H1 (cell line): ENCODE measurements around the gene RBM41. TPM values are rescaled to one million over a fixed set of nuclear protein-coding genes. Genes with fewer than 3 reads are reported as not detected.

Experiments
- CTCF ChIA-PET: fragments of 300-600 bp; sonication (Branson Sonifier 250); formaldehyde crosslinking; loops from one replicate; lab custom pipeline; 2021; ENCODE audit not compliant: partially characterized antibody; lab: Charles Lee
- POLR2A ChIA-PET: fragments of 300-600 bp; sonication (Branson Sonifier 250); formaldehyde crosslinking; loops from one replicate; lab custom pipeline; 2021; ENCODE audit warnings: inconsistent platforms; ENCODE audit not compliant: partially characterized antibody; lab: Charles Lee
- DNase-seq, 2 experiments: peaks; one replicate each; pipeline versions ENCODE4 v3.0.0 to v3.0.0-alpha.2; 2010 to 2022; ENCODE audit warnings: low spot score in 2 of 2, low read depth in 1 of 2, mixed read lengths in 1 of 2
- FAIRE-seq: peaks from 2 replicates; lab custom pipeline; 2011; peaks lifted over from hg19 to GRCh38; lab: Jason Lieb, UNC
- H2AFZ ChIP-seq: 2 replicates; pipeline ENCODE4 v1.8.1; 2012; ENCODE audit warnings: low read length, inconsistent platforms
- H2AK5ac ChIP-seq: 2 replicates; pipeline ENCODE4 v1.6.1; 2013; ENCODE audit warnings: low read depth, low read length
- H2BK120ac ChIP-seq: replicated peaks from 2 replicates; pipeline ENCODE3; 2013; ENCODE audit warnings: low read depth, low read length, inconsistent platforms
- H2BK12ac ChIP-seq: 2 replicates; pipeline ENCODE4 v1.6.1; 2013; ENCODE audit warnings: low read depth, low read length
- H2BK15ac ChIP-seq: 2 replicates; pipeline ENCODE4 v1.6.1; 2013; ENCODE audit warnings: low read length
- H2BK20ac ChIP-seq: 2 replicates; pipeline ENCODE4 v1.6.1; 2013; ENCODE audit warnings: low read length
- H2BK5ac ChIP-seq: 2 replicates; pipeline ENCODE4 v1.6.1; 2013; ENCODE audit warnings: low read depth, low read length
- H3K14ac ChIP-seq: 2 replicates; pipeline ENCODE4 v1.6.1; 2013; ENCODE audit warnings: inconsistent platforms; ENCODE audit not compliant: insufficient read length
- H3K18ac ChIP-seq: 2 replicates; pipeline ENCODE4 v1.6.1; 2013; ENCODE audit warnings: low read length; ENCODE audit errors: extremely low read depth
- H3K23ac ChIP-seq: 2 replicates; pipeline ENCODE4 v1.6.1; 2013; ENCODE audit warnings: inconsistent platforms; ENCODE audit not compliant: insufficient read length
- H3K23me2 ChIP-seq: 2 replicates; pipeline ENCODE4 v1.6.1; 2013; ENCODE audit warnings: low read depth, low read length
- H3K27ac ChIP-seq: 2 replicates; pipeline ENCODE4 v1.6.1; 2011; ENCODE audit warnings: low read depth, low read length, inconsistent platforms
- H3K27me3 ChIP-seq, 4 experiments: replicated peaks in 1 of 4; 1 replicate in 1 of 4; 2 replicates in 3 of 4; pipeline versions ENCODE4 v1.6.1 to v1.8.1; 2011 to 2013; ENCODE audit warnings: low read length in 3 of 4, mild to moderate bottlenecking in 3 of 4, inconsistent platforms in 2 of 4, mixed read lengths in 2 of 4, moderate library complexity in 1 of 4; ENCODE audit not compliant: control insufficient read depth in 3 of 4, insufficient read depth in 3 of 4; ENCODE audit errors: extremely low read depth in 1 of 4
- H3K36me3 ChIP-seq, 4 experiments: 2 replicates each; pipeline versions ENCODE4 v1.6.1 to v1.8.1; 2011 to 2013; ENCODE audit warnings: mild to moderate bottlenecking in 4 of 4, low read length in 3 of 4, moderate library complexity in 2 of 4, control low read depth in 1 of 4, inconsistent platforms in 1 of 4; ENCODE audit not compliant: insufficient read depth in 4 of 4, control insufficient read depth in 2 of 4
- H3K4ac ChIP-seq: replicated peaks from 2 replicates; pipeline ENCODE3; 2013; ENCODE audit warnings: low read length, low read depth, mixed read lengths, inconsistent platforms; ENCODE audit not compliant: insufficient read length
- H3K4me1 ChIP-seq, 4 experiments: replicated peaks in 1 of 4; 1 replicate in 1 of 4; 2 replicates in 3 of 4; pipeline versions ENCODE4 v1.6.1 to v1.8.1; 2011 to 2013; ENCODE audit warnings: low read length in 3 of 4, inconsistent platforms in 2 of 4, mixed read lengths in 1 of 4; ENCODE audit not compliant: insufficient read depth in 4 of 4, control insufficient read depth in 3 of 4
- H3K4me2 ChIP-seq, 2 experiments: 2 replicates each; pipeline versions ENCODE4 v1.6.1 to v1.8.1; 2011 to 2013; ENCODE audit warnings: low read depth in 2 of 2, low read length in 2 of 2, control low read depth in 1 of 2, inconsistent platforms in 1 of 2, mild to moderate bottlenecking in 1 of 2; ENCODE audit not compliant: insufficient read depth in 1 of 2
- H3K4me3 ChIP-seq, 4 experiments: fragments of 200-600, 300-600 bp in 1 of 4; sonication (generic), shearing (Covaris generic), sonication (Bioruptor Twin) in 1 of 4; 2 replicates each; pipeline versions ENCODE4 v1.5.1 to v1.8.1; 2011 to 2016; ENCODE audit warnings: low read length in 4 of 4, low read depth in 3 of 4, control low read depth in 2 of 4, inconsistent platforms in 2 of 4, mild to moderate bottlenecking in 2 of 4, mixed read lengths in 1 of 4, moderate library complexity in 1 of 4; ENCODE audit not compliant: insufficient read depth in 2 of 4; ENCODE audit errors: extremely low read depth in 1 of 4
- H3K56ac ChIP-seq: replicated peaks from 2 replicates; pipeline ENCODE3; 2013; ENCODE audit warnings: low read depth, mild to moderate bottlenecking, mixed read lengths, low read length, inconsistent platforms; ENCODE audit not compliant: insufficient read length
- H3K79me1 ChIP-seq: 2 replicates; pipeline ENCODE4 v1.6.1; 2013; ENCODE audit warnings: low read depth, low read length, control low read depth
- H3K79me2 ChIP-seq, 2 experiments: 2 replicates each; pipeline versions ENCODE4 v1.6.1 to v1.8.1; 2012 to 2013; ENCODE audit warnings: low read length in 2 of 2, mild to moderate bottlenecking in 2 of 2, inconsistent platforms in 1 of 2; ENCODE audit not compliant: insufficient read depth in 2 of 2, control insufficient read depth in 1 of 2
- H3K9ac ChIP-seq, 4 experiments: replicated peaks in 1 of 4; 1 replicate in 1 of 4; 2 replicates in 3 of 4; pipeline versions ENCODE4 v1.6.1 to v1.8.1; 2011 to 2013; ENCODE audit warnings: low read depth in 3 of 4, low read length in 3 of 4, control low read depth in 2 of 4, mild to moderate bottlenecking in 2 of 4, moderate library complexity in 2 of 4, inconsistent platforms in 1 of 4; ENCODE audit errors: extremely low read depth in 1 of 4
- H3K9me3 ChIP-seq, 2 experiments: 2 replicates each; pipeline versions ENCODE4 v1.6.1 to v1.8.1; 2012 to 2013; ENCODE audit warnings: mild to moderate bottlenecking in 2 of 2, moderate library complexity in 2 of 2, control low read depth in 1 of 2, inconsistent platforms in 1 of 2, low read depth in 1 of 2, low read length in 1 of 2, mixed read lengths in 1 of 2; ENCODE audit not compliant: insufficient read depth in 2 of 2
- H4K20me1 ChIP-seq, 2 experiments: replicated peaks in 1 of 2; 2 replicates each; pipeline versions ENCODE3 to v1.8.1; 2011 to 2013; ENCODE audit warnings: inconsistent platforms in 2 of 2, low read length in 2 of 2, mild to moderate bottlenecking in 1 of 2; ENCODE audit not compliant: insufficient read depth in 2 of 2, control insufficient read depth in 1 of 2
- H4K5ac ChIP-seq: 2 replicates; pipeline ENCODE4 v1.6.1; 2013; ENCODE audit warnings: low read length, low read depth, mixed read lengths, inconsistent platforms; ENCODE audit not compliant: insufficient read length
- H4K8ac ChIP-seq: 2 replicates; pipeline ENCODE4 v1.8.0; 2013; ENCODE audit warnings: mild to moderate bottlenecking, moderate library complexity, low read length, inconsistent platforms; ENCODE audit not compliant: insufficient read depth; ENCODE audit errors: extremely low read depth
- H4K91ac ChIP-seq: replicated peaks from 2 replicates; pipeline ENCODE3; 2013; ENCODE audit warnings: low read length, mixed read lengths, inconsistent platforms; ENCODE audit not compliant: insufficient read length
- BRCA1 ChIP-seq: IDR thresholded peaks from 2 replicates; pipeline ENCODE4 v1.6.1; 2012; ENCODE audit warnings: low read depth, low read length, improper control_type of control experiment
- ZNF274 ChIP-seq: IDR thresholded peaks from 2 replicates; pipeline ENCODE4 v1.7.0; 2012; ENCODE audit warnings: low read length, borderline replicate concordance; ENCODE audit errors: extremely low read depth
- WGBS, 2 experiments: shearing (Covaris generic) in 1 of 2; methylation state at CpG; one replicate each; pipeline versions ENCODE4 v1.1.6 to v1.1.7; 2013 to 2015; ENCODE audit warnings: low lambda C conversion rate in 2 of 2, mixed read lengths in 2 of 2, inconsistent platforms in 1 of 2, low coverage in 1 of 2, missing lambda C conversion rate in 1 of 2; ENCODE audit not compliant: insufficient replicate concordance in 2 of 2, insufficient coverage in 1 of 2, insufficient read length in 1 of 2; ENCODE audit errors: extremely low coverage in 1 of 2, missing lambda C conversion rate in 1 of 2; 5-methylcytosine and 5-hydroxymethylcytosine counted together
- polyA plus RNA-seq, 7 experiments: library from polyadenylated mRNA; depleted of rRNA in 3 of 7; stranded (reverse) in 5 of 7; unstranded in 2 of 7; fragments of >200 nt in 5 of 7; fragments of 200-250 nt in 2 of 7; gene quantifications; 1 replicate in 5 of 7; 2 replicates in 1 of 7; 4 replicates in 1 of 7; pipeline versions ENCODE4 v1.2.1 to v1.2.3, GENCODE V29; 2011 to 2013; ENCODE audit warnings: missing spikeins in 2 of 7, mixed read lengths in 2 of 7
- total RNA-seq: library from RNA; stranded (reverse); fragmentation: NEBNext Ultra II Directional; extraction: Animal tissue kit (Norgen Biotek cat#: 25700); gene quantifications from 2 replicates; pipeline ENCODE4 v1.2.1, GENCODE V29; 2021

RBM41 gene
- total and polyA plus RNA-seq, 2 of the 8 experiments (the other 6 are each of a cell fraction or from before 2014, with no cell fraction given) = 2.6 to 26.4 TPM

DNA sequence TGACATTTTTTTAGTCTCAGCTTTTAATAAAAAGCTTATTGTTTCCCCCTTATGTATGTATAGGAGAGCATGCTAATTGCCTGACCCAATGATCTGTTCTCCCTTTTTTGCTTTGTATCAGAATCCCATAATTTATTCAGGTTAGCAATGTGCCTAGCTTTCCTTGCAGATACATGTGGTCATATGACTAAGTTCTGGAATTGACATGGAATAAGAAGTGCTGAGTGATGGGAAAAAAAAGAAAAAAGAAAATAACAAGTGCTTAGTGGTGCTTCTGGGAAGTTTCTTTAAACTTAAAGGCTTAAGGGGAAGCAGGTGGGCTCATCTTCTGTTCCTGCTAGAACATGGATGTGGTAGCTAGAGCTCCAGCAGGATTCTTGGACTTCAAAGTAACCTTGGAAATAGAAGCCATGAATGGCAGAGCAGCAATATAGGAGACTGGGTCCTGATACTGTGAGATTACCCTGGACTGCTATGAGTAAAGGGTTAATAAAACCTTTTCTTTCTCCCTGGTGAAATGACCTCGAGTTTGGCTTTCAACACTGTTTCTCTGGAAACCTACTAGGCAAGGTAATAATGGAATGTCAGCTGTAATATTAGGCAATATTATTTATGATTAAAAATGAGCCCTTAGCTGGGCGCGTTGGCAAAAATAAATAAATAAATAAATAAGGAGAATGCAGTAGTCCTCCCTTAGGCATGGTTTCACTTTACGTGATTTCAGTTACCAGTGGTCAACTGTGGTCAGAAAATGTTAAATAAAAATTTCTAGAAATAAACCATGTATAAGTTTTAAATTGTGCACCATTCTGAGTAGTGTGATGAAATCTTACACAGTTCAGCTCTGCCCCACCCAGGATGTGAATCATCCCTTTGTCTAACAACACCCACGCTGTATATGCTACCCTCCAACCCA, 16.7 kb upstream of the RBM41 start:
- no peak overlapping the region for H2BK15ac ChIP-seq
- H2BK5ac ChIP-seq = no peak overlapping the region
- H3K27ac ChIP-seq = no peak overlapping the region
- no peak overlapping the region for H3K18ac ChIP-seq
- no peak overlapping the region for H2AK5ac ChIP-seq
- DNase-seq (no peak), FAIRE-seq (no peak)
- no peak overlapping the region for H2BK120ac ChIP-seq
- no peak overlapping the region for H2AFZ ChIP-seq
- no peaks in the 10 kb centered on the region for H3K79me2 ChIP-seq
- no peak overlapping the region for H3K14ac ChIP-seq
- no peak overlapping the region for H4K8ac ChIP-seq
- H3K79me1 ChIP-seq = no peaks in the 10 kb centered on the region
- no peak for TF ChIP-seq ZNF274
- TF ChIP-seq BRCA1 = no peak
- H3K9me3 ChIP-seq = no peaks in the 10 kb centered on the region
- H3K27me3 ChIP-seq = no peaks in the 10 kb centered on the region
- ChIA-PET POLR2A (no interaction called here), CTCF (no interaction called here)
- H4K20me1 ChIP-seq = no peaks in the 10 kb centered on the region
- no peak overlapping the region for H3K56ac ChIP-seq
- no peak overlapping the region for H2BK12ac ChIP-seq
- no peaks in the 10 kb centered on the region for H3K36me3 ChIP-seq
- H4K91ac ChIP-seq = no peak overlapping the region
- no peak overlapping the region for H3K9ac ChIP-seq
- H3K4me2 ChIP-seq = no peak overlapping the region
- no peak overlapping the region for H3K4me3 ChIP-seq
- WGBS, 2 experiments = 89% methylated on average over 5 of the region's 5 CpGs; no CpG with 5 or more reads in 1 of the 2 experiments
- no peak overlapping the region for H3K23ac ChIP-seq
- no peak overlapping the region for H3K4ac ChIP-seq
- H4K5ac ChIP-seq = no peak overlapping the region
- H3K4me1 ChIP-seq = no peaks in the 10 kb centered on the region
- H3K23me2 ChIP-seq = no peaks in the 10 kb centered on the region
- no peak overlapping the region for H2BK20ac ChIP-seq
